ENCODE data around the gene HSF5. TPM values are rescaled to one million over a fixed set of nuclear protein-coding genes. Genes with fewer than 3 reads are reported as not detected.

HSF5 gene
- total and polyA plus RNA-seq, 2 donors (not counting 3 experiments of a cell fraction or from before 2014, with no cell fraction given) = 0.03 TPM; not detected in 1

DNA sequence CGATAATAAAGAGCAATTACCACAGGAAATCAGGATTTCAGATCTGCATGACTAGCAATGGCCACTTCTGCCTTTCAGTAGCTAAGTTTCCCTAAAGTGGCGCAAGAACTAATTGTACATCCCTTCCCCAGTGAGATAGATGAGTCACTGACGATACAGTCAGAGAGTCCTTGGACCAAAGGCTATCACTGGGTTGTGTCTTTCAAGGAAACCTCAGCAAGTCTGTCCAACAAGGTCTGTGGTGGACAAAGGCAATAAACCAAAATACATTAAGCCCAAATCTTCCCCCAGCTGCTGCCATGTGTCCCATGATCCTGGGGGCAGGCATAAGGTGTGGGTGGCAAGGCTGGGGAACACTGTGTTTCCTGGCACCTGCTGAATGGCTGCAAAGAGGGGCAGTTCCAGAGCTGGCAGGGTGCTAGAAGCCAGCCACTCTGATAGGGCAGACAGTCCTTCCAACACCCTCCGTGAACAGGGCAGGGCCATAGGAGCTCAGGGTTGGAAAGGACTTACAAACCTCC is 46.8 kb upstream of the HSF5 start:
- H3K4me2 ChIP-seq (ENCODE audit: insufficient read depth, low read length) = no peak overlapping the region
- H3K9ac ChIP-seq (replicated peaks; ENCODE audit: extremely low read depth, insufficient read depth, low read length) = no peak overlapping the region
- H3K36me3 ChIP-seq (ENCODE audit: control insufficient read depth in 2 of 2, extremely low read depth in 1 of 2, insufficient read depth in 2 of 2, low read length in 2 of 2) = no peaks in the 10 kb centered on the region
- no peaks in the 10 kb centered on the region for H3K9me1 ChIP-seq (replicated peaks; ENCODE audit: control insufficient read depth, extremely low read depth, insufficient read depth, low read length)
- BruUV-seq (replicated peaks) = no TSS peak
- intact Hi-C loops (cut with micrococcal nuclease) (no loop called here), dilution Hi-C loops (cut with MboI; ENCODE audit: extremely low pct_ligation_motif_present, low sequenced_read_pairs) (no loop called here)
- H2AFZ ChIP-seq (ENCODE audit: low read depth, low read length) = no peak overlapping the region
- TF ChIP-seq EZH2 (IDR thresholded peaks at IDR 0.05; ENCODE audit: borderline replicate concordance, low read depth, low read length, severe bottlenecking) (no peak), MYC (IDR thresholded peaks at IDR 0.05; ENCODE audit: low read depth, low read length) (no peak), GATA2 (IDR thresholded peaks at IDR 0.05; ENCODE audit: insufficient read depth, insufficient read length, low read depth, low read length) (no peak), POLR2A (IDR thresholded peaks at IDR 0.05; ENCODE audit: low read depth, low read length) (no peak), JUN (IDR thresholded peaks at IDR 0.05; ENCODE audit: borderline replicate concordance, insufficient read depth, insufficient read length, low read depth) (no peak), FOS (IDR thresholded peaks at IDR 0.05; ENCODE audit: borderline replicate concordance, insufficient read depth, low read length) (no peak), POLR2AphosphoS5 (IDR thresholded peaks at IDR 0.05; ENCODE audit: insufficient read depth, low read depth, low read length) (no peak)
- TF ChIP-seq, protein P1, sequence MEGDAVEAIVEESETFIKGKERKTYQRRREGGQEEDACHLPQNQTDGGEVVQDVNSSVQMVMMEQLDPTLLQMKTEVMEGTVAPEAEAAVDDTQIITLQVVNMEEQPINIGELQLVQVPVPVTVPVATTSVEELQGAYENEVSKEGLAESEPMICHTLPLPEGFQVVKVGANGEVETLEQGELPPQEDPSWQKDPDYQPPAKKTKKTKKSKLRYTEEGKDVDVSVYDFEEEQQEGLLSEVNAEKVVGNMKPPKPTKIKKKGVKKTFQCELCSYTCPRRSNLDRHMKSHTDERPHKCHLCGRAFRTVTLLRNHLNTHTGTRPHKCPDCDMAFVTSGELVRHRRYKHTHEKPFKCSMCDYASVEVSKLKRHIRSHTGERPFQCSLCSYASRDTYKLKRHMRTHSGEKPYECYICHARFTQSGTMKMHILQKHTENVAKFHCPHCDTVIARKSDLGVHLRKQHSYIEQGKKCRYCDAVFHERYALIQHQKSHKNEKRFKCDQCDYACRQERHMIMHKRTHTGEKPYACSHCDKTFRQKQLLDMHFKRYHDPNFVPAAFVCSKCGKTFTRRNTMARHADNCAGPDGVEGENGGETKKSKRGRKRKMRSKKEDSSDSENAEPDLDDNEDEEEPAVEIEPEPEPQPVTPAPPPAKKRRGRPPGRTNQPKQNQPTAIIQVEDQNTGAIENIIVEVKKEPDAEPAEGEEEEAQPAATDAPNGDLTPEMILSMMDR (IDR thresholded peaks at IDR 0.05; ENCODE audit: extremely low read depth in 1 of 2, insufficient read depth in 1 of 2, low read depth in 1 of 2, low read length in 2 of 2) = no peak
- TF ChIP-seq, protein P2, sequence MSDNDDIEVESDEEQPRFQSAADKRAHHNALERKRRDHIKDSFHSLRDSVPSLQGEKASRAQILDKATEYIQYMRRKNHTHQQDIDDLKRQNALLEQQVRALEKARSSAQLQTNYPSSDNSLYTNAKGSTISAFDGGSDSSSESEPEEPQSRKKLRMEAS (IDR thresholded peaks at IDR 0.05; ENCODE audit: insufficient read depth, insufficient read length) = no peak
- FAIRE-seq = no peak
- no peaks in the 10 kb centered on the region for H3K9me3 ChIP-seq (replicated peaks; ENCODE audit: control insufficient read depth, insufficient read depth, low read length)
- H3K27ac ChIP-seq (ENCODE audit: insufficient read depth, low read depth, low read length) = no peak overlapping the region
- H3K79me2 ChIP-seq (ENCODE audit: control insufficient read depth, insufficient read depth, low read length) = no peaks in the 10 kb centered on the region
- ChIA-PET CTCF (interaction anchor here (3.3 kb wide), 1 partner anchor 16 kb away, joined by 12 read pairs; no protein-coding TSS in a partner anchor), POLR2A (no interaction called here)
- no peak for DNase-seq (ENCODE audit: low read depth, low spot score)
- H3K4me1 ChIP-seq (ENCODE audit: control insufficient read depth, extremely low read depth, insufficient read depth, low read length) = peaks cover 3% of the 10 kb centered on the region
- peaks cover 10% of the 10 kb centered on the region in 2 experiments for H3K27me3 ChIP-seq (ENCODE audit: control insufficient read depth in 2 of 2, insufficient read depth in 2 of 2, low read length in 2 of 2)
- H3K4me3 ChIP-seq (replicated peaks in 1 of 3; ENCODE audit: insufficient read depth in 1 of 3, low read depth in 1 of 3, low read length in 3 of 3) = no peak overlapping the region
- H4K20me1 ChIP-seq (replicated peaks; ENCODE audit: control insufficient read depth, extremely low read depth, insufficient read depth, low read length) = no peaks in the 10 kb centered on the region
